SHP77 treated with DMSO at 0.1 percent for 48 hours (cell line): Measurements from ENCODE around the gene PDE6C.
A peak's percentile ranks its signal among the peaks of the same experiment; 100 is the strongest.
"Not testable (repeated sequence)": the region's sequence is repeated elsewhere in the genome, so short reads cannot be mapped to it uniquely, and the experiment has no call there.

ENCODE experiments used
- DNase-seq: peaks from one replicate; lab custom pipeline; 2025; lab: John Stamatoyannopoulos, UW

PDE6C gene

GRCh38 chr10:93630625-93631557 is 18.6 kb downstream of the PDE6C start:
- DNase-seq, result no peak

GRCh38 chr10:93639791-93640190 is 27.5 kb downstream of the PDE6C start:
- no peak for DNase-seq

GRCh38 chr10:93652857-93653256 is 40.5 kb downstream of the PDE6C start:
- DNase-seq, result no peak

GRCh38 chr10:93654201-93654600 is 41.9 kb downstream of the PDE6C start:
- DNase-seq, result no peak

GRCh38 chr10:93656155-93656554 is 43.8 kb downstream of the PDE6C start:
- no peak for DNase-seq

GRCh38 chr10:93657757-93658156 is 45.4 kb downstream of the PDE6C start:
- DNase-seq, result no peak

- no peak for DNase-seq
Measured at GRCh38 chr10:93666030-93666429, 53.7 kb downstream of the PDE6C start.

- no peak for DNase-seq
Measured at GRCh38 chr10:93667795-93668194, 55.5 kb downstream of the PDE6C start.

- DNase-seq, result no peak
Measured at GRCh38 chr10:93670372-93670771, 58.0 kb downstream of the PDE6C start.

GRCh38 chr10:93671042-93671441 is 58.7 kb downstream of the PDE6C start:
- DNase-seq, result no peak

GRCh38 chr10:93672022-93672678 is 59.8 kb downstream of the PDE6C start:
- no peak for DNase-seq

GRCh38 chr10:93672890-93673289 is 60.6 kb downstream of the PDE6C start:
- no peak for DNase-seq

GRCh38 chr10:93673791-93674190 is 61.5 kb downstream of the PDE6C start:
- DNase-seq, result no peak

- DNase-seq, result no peak
Measured at GRCh38 chr10:93678386-93678785, 66.0 kb downstream of the PDE6C start.

- DNase-seq, result no peak
Measured at GRCh38 chr10:93678805-93679587, 66.7 kb downstream of the PDE6C start.

GRCh38 chr10:93680412-93681047 is 68.2 kb downstream of the PDE6C start:
- DNase-seq, result peak; percentile 5

- DNase-seq, result no peak
Measured at GRCh38 chr10:93687737-93688136, 75.4 kb downstream of the PDE6C start.

- no peak for DNase-seq
Measured at GRCh38 chr10:93695740-93696139, 83.4 kb downstream of the PDE6C start.

- DNase-seq, result not testable (repeated sequence)
Measured at GRCh38 chr10:93696582-93696981, 84.2 kb downstream of the PDE6C start.

GRCh38 chr10:93697207-93697606 is 84.9 kb downstream of the PDE6C start:
- no peak for DNase-seq

- DNase-seq, result no peak
Measured at GRCh38 chr10:93701866-93702209, 89.5 kb downstream of the PDE6C start.
